ENCODE results near the gene ABHD1.
"Not testable (repeated sequence)": the region's sequence is repeated elsewhere in the genome, so short reads cannot be mapped to it uniquely, and the experiment has no call there.

The ABHD1 gene

GRCh38 chr2:27123302-27124150 is at the start of gene ABHD1:
TSS of gene ABHD1 (plus strand) at chr2:27123815. CDS start at chr2:27123949, 134 bp downstream.
- peak within 1 kb of the TSS; percentile 58 for H3K27ac ChIP-seq
- TF ChIP-seq ZFX (IDR thresholded peaks at IDR 0.05) (no peak), CTCF (conservative IDR thresholded peaks at IDR 0.05) (no peak)

- no peak overlapping the region for H3K27ac ChIP-seq
- TF ChIP-seq CTCF (conservative IDR thresholded peaks at IDR 0.05) (no peak), ZFX (IDR thresholded peaks at IDR 0.05) (no peak)
Observed at GRCh38 chr2:27074738-27075565, 48.7 kb upstream of the ABHD1 start.

GRCh38 chr2:27075566-27075871 is 48.1 kb upstream of the ABHD1 start:
- not testable (repeated sequence) for H3K27ac ChIP-seq

GRCh38 chr2:27076323-27076722 is 47.3 kb upstream of the ABHD1 start:
- no peak overlapping the region for H3K27ac ChIP-seq
- TF ChIP-seq CTCF (conservative IDR thresholded peaks at IDR 0.05): no peak
- no peak for TF ChIP-seq ZFX (IDR thresholded peaks at IDR 0.05)

GRCh38 chr2:27077231-27077630 is 46.4 kb upstream of the ABHD1 start:
- no peak for TF ChIP-seq ZFX (IDR thresholded peaks at IDR 0.05)
- no peak overlapping the region for H3K27ac ChIP-seq

GRCh38 chr2:27078267-27079194 is 45.1 kb upstream of the ABHD1 start, which contains the start of gene EMILIN1:
TSS of gene EMILIN1 (plus strand) at chr2:27078615. CDS start at chr2:27079066, 451 bp downstream.
- no peak within 1 kb of the TSS for H3K27ac ChIP-seq

More at GRCh38 chr2:27078267-27079194, 45.1 kb upstream of the ABHD1 start, which contains the start of gene EMILIN1:
- TF ChIP-seq CTCF (conservative IDR thresholded peaks at IDR 0.05) (no peak), ZFX (IDR thresholded peaks at IDR 0.05) (no peak)
